GM23338 (cell line): ENCODE data around the gene MED13L. TPM values are rescaled to one million over a fixed set of nuclear protein-coding genes. Genes with fewer than 3 reads are reported as not detected.

ENCODE experiments used
- ATAC-seq: fragments of 200-7000 bp; cut with Tn5 transposase; 3 replicates; pipeline ENCODE4 v1.9.1; 2020
- DNase-seq: peaks from one replicate; pipeline ENCODE4 v3.0.0-alpha.2; 2015; ENCODE audit warnings: low spot score
- H2AFZ ChIP-seq: fragments of 200-600 bp; sonication (generic); 2 replicates; pipeline ENCODE4 v1.8.0; 2016; ENCODE audit warnings: antibody characterized with exemption, mild to moderate bottlenecking, moderate library complexity
- H3F3A ChIP-seq: fragments of 200-600 bp; sonication (generic); replicated peaks from 2 replicates; pipeline ENCODE4 v1.8.0; 2017; ENCODE audit warnings: antibody characterized with exemption, mixed run types, low read depth
- H3K27ac ChIP-seq: fragments of 200-600 bp; sonication (generic); 2 replicates; pipeline ENCODE4 v1.6.1; 2016; ENCODE audit warnings: low read depth
- H3K27me3 ChIP-seq: fragments of 200-600 bp; sonication (generic); 2 replicates; pipeline ENCODE4 v1.8.0; 2016; ENCODE audit warnings: mild to moderate bottlenecking, mixed run types, moderate library complexity; ENCODE audit not compliant: insufficient read depth
- H3K36me3 ChIP-seq: fragments of 200-600 bp; sonication (generic); 2 replicates; pipeline ENCODE4 v1.8.0; 2016; ENCODE audit warnings: mild to moderate bottlenecking; ENCODE audit not compliant: insufficient read depth
- H3K4me1 ChIP-seq: fragments of 200-600 bp; sonication (generic); 2 replicates; pipeline ENCODE4 v1.8.0; 2016; ENCODE audit warnings: mild to moderate bottlenecking, moderate library complexity; ENCODE audit not compliant: insufficient read depth
- H3K4me2 ChIP-seq: fragments of 200-600 bp; sonication (generic); 2 replicates; pipeline ENCODE4 v1.7.1; 2017; ENCODE audit warnings: mixed run types
- H3K4me3 ChIP-seq: fragments of 200-600 bp; sonication (generic); 2 replicates; pipeline ENCODE4 v1.6.1; 2016; ENCODE audit warnings: mixed run types
- H3K79me2 ChIP-seq: fragments of 200-600 bp; sonication (generic); replicated peaks from 2 replicates; pipeline ENCODE4 v1.8.0; 2017; ENCODE audit warnings: mild to moderate bottlenecking; ENCODE audit not compliant: insufficient read depth
- H3K9me2 ChIP-seq: fragments of 200-600 bp; sonication (generic); 2 replicates; pipeline ENCODE4 v1.8.0; 2017; ENCODE audit not compliant: insufficient read depth
- H4K20me1 ChIP-seq: fragments of 200-600 bp; sonication (generic); replicated peaks from 2 replicates; pipeline ENCODE4 v1.8.0; 2017; ENCODE audit warnings: mild to moderate bottlenecking; ENCODE audit not compliant: insufficient read depth
- H3K27ac Mint-ChIP-seq: 2 replicates; pipeline ENCODE4 v1.8.0; 2020; ENCODE audit warnings: inconsistent platforms, mild to moderate bottlenecking, moderate library complexity, mixed read lengths
- H3K27me3 Mint-ChIP-seq: 3 replicates; pipeline ENCODE4 v1.8.0; 2022; ENCODE audit warnings: low read depth, mild to moderate bottlenecking, moderate library complexity, mixed read lengths, inconsistent platforms; ENCODE audit not compliant: insufficient read depth, poor library complexity
- H3K36me3 Mint-ChIP-seq: 3 replicates; pipeline ENCODE4 v1.8.0; 2021; ENCODE audit warnings: low read depth, mild to moderate bottlenecking, inconsistent platforms, moderate library complexity, mixed read lengths
- H3K4me1 Mint-ChIP-seq: 3 replicates; pipeline ENCODE4 v1.8.0; 2020; ENCODE audit warnings: mild to moderate bottlenecking, inconsistent platforms, mixed read lengths
- H3K4me3 Mint-ChIP-seq: 3 replicates; pipeline ENCODE4 v1.8.0; 2021; ENCODE audit warnings: moderate library complexity, mild to moderate bottlenecking, inconsistent platforms, mixed read lengths
- H3K9me3 Mint-ChIP-seq: 3 replicates; pipeline ENCODE4 v1.8.0; 2020; ENCODE audit warnings: moderate library complexity, mild to moderate bottlenecking, inconsistent platforms, mixed read lengths
- CREB1 ChIP-seq: fragments of 250-450 bp; sonication (Bioruptor Pico); IDR thresholded peaks from 2 replicates; pipeline ENCODE4 v1.5.0; 2020; ENCODE audit warnings: low read depth, mild to moderate bottlenecking, moderate library complexity
- CTCF ChIP-seq, 2 experiments: fragments of 200-600 bp in 1 of 2; sonication (generic) in 1 of 2; conservative IDR thresholded peaks; 2 replicates each; pipeline versions ENCODE4 v1.5.1 to v1.6.1; 2016 to 2017; ENCODE audit warnings: antibody characterized with exemption in 2 of 2, low read depth in 2 of 2, mild to moderate bottlenecking in 2 of 2, moderate library complexity in 1 of 2
- ETS1 ChIP-seq: IDR thresholded peaks from 2 replicates; pipeline ENCODE4 v1.6.1; 2016; ENCODE audit warnings: antibody characterized with exemption
- EZH2 ChIP-seq: fragments of 200-600 bp; sonication (generic); IDR thresholded peaks from one replicate; pipeline ENCODE4 v1.8.0; 2017; ENCODE audit warnings: antibody characterized with exemption, mild to moderate bottlenecking, low read depth; ENCODE audit not compliant: unreplicated experiment
- EZH2phosphoT487 ChIP-seq: fragments of 200-600 bp; sonication (generic); IDR thresholded peaks from one replicate; pipeline ENCODE4 v1.8.1; 2018; ENCODE audit warnings: antibody characterized with exemption; ENCODE audit not compliant: unreplicated experiment
- JUNB ChIP-seq: IDR thresholded peaks from one replicate; pipeline ENCODE4 v1.6.1; 2016; ENCODE audit warnings: antibody characterized with exemption; ENCODE audit not compliant: unreplicated experiment
- NANOG ChIP-seq: IDR thresholded peaks from 2 replicates; pipeline ENCODE4 v1.6.1; 2016; ENCODE audit warnings: antibody characterized with exemption, borderline replicate concordance
- POLR2AphosphoS5 ChIP-seq: IDR thresholded peaks from 2 replicates; pipeline ENCODE4 v1.6.1; 2016; ENCODE audit warnings: antibody characterized with exemption, low read depth
- STAT1 ChIP-seq: IDR thresholded peaks from one replicate; pipeline ENCODE4 v1.6.1; 2016; ENCODE audit warnings: antibody characterized with exemption; ENCODE audit not compliant: unreplicated experiment
- ZNF114 ChIP-seq: fragments of 250-450 bp; sonication (Bioruptor Pico); IDR thresholded peaks from 2 replicates; pipeline ENCODE4 v1.5.0; 2020; ENCODE audit warnings: mild to moderate bottlenecking, moderate library complexity
- ZNF331 ChIP-seq: fragments of 250-450 bp; sonication (Bioruptor Pico); IDR thresholded peaks from 2 replicates; pipeline ENCODE4 v1.5.0; 2020; ENCODE audit warnings: low read depth, mild to moderate bottlenecking, moderate library complexity
- ZNF462 ChIP-seq: fragments of 250-450 bp; sonication (Bioruptor Pico); IDR thresholded peaks from 2 replicates; pipeline ENCODE4 v1.5.0; 2020; ENCODE audit warnings: mild to moderate bottlenecking, moderate library complexity
- polyA plus RNA-seq: library from polyadenylated mRNA; unstranded; fragments of >200 nt; fragmentation: Nextera tagmentation; extraction: Ambion mirVana; gene quantifications from 2 replicates; pipeline ENCODE4 v1.2.1, GENCODE V29; 2016
- total RNA-seq: library from RNA; depleted of rRNA; stranded (reverse); fragments of >200 nt; shearing (Covaris generic); gene quantifications from 2 replicates; pipeline ENCODE4 v1.2.3, GENCODE V29; 2014
- TF ChIP-seq, protein P1 (sequence below): IDR thresholded peaks from one replicate; pipeline ENCODE4 v1.6.1; 2018; ENCODE audit warnings: antibody characterized with exemption; ENCODE audit not compliant: unreplicated experiment

Gene MED13L
- total and polyA plus RNA-seq, 2 experiments from 2014 or later = 20.9 to 73.6 TPM

DNA sequence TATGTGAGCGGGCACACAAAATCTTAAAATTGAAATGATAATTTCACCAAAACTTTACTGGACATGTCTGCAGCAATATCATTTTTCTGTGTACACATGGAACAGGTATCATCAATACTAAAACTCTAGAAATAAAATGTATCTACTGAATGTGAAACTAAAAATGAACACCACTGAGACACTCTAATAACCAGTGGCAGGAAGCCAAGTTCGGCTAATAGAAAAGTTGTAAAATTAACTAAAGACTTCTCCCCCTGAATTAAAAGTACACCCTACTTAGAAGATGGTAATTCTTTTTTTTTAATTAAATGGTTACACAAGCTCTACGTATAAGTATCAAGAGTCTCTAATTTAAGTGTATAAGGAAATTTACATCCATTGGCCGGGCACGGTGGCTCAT lies 227.2 kb downstream of the MED13L start:
- no peak overlapping the region for H3K4me3 Mint-ChIP-seq

More for the DNA sequence above, 227.2 kb downstream of the MED13L start:
- no peaks in the 10 kb centered on the region; the same call in 1 of the 2 replicates for H4K20me1 ChIP-seq
- Mint-ChIP-seq H3K36me3 (no peaks in the 10 kb centered on the region), H3K27me3 (no peaks in the 10 kb centered on the region), H3K9me3 (no peaks in the 10 kb centered on the region), H3K27ac (no peak overlapping the region), H3K4me1 (peaks cover 5% of the 10 kb centered on the region)
- H3K4me2 ChIP-seq = no peak overlapping the region
- no peak for TF ChIP-seq JUNB
- no peak for TF ChIP-seq STAT1
- TF ChIP-seq NANOG = no peak
- TF ChIP-seq CREB1 (CRISPR knock-in tag) = no peak
- TF ChIP-seq, protein P1, sequence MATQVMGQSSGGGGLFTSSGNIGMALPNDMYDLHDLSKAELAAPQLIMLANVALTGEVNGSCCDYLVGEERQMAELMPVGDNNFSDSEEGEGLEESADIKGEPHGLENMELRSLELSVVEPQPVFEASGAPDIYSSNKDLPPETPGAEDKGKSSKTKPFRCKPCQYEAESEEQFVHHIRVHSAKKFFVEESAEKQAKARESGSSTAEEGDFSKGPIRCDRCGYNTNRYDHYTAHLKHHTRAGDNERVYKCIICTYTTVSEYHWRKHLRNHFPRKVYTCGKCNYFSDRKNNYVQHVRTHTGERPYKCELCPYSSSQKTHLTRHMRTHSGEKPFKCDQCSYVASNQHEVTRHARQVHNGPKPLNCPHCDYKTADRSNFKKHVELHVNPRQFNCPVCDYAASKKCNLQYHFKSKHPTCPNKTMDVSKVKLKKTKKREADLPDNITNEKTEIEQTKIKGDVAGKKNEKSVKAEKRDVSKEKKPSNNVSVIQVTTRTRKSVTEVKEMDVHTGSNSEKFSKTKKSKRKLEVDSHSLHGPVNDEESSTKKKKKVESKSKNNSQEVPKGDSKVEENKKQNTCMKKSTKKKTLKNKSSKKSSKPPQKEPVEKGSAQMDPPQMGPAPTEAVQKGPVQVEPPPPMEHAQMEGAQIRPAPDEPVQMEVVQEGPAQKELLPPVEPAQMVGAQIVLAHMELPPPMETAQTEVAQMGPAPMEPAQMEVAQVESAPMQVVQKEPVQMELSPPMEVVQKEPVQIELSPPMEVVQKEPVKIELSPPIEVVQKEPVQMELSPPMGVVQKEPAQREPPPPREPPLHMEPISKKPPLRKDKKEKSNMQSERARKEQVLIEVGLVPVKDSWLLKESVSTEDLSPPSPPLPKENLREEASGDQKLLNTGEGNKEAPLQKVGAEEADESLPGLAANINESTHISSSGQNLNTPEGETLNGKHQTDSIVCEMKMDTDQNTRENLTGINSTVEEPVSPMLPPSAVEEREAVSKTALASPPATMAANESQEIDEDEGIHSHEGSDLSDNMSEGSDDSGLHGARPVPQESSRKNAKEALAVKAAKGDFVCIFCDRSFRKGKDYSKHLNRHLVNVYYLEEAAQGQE = no peak
- TF ChIP-seq ZNF114 (CRISPR knock-in tag) = no peak
- no peak for TF ChIP-seq POLR2AphosphoS5
- TF ChIP-seq ZNF462 (CRISPR knock-in tag) = no peak
- TF ChIP-seq ETS1 = no peak
- TF ChIP-seq ZNF331 (CRISPR knock-in tag) = no peak
- no peak for TF ChIP-seq EZH2phosphoT487
- no peak for TF ChIP-seq EZH2
- no peak for TF ChIP-seq CTCF (conservative IDR thresholded peaks at IDR 0.05; ENCODE audit: low read depth in 2 of 2)
- H3K27me3 ChIP-seq = no peaks in the 10 kb centered on the region
- peaks cover 11% of the 10 kb centered on the region for H3K79me2 ChIP-seq
- no peaks in the 10 kb centered on the region for H3K36me3 ChIP-seq
- no peak overlapping the region for H3K27ac ChIP-seq
- no peaks in the 10 kb centered on the region for H3F3A ChIP-seq
- ATAC-seq (no peak), DNase-seq (no peak)
- H3K4me1 ChIP-seq = no peaks in the 10 kb centered on the region
- no peak overlapping the region for H3K4me3 ChIP-seq
- no peaks in the 10 kb centered on the region for H3K9me2 ChIP-seq
- H2AFZ ChIP-seq = no peak overlapping the region
